HG03095 (cell line): ENCODE results near the gene DCTN2.
"Not testable (repeated sequence)": the region's sequence is repeated elsewhere in the genome, so short reads cannot be mapped to it uniquely, and the experiment has no call there.

Source experiments
- ATAC-seq: cut with Tn5 transposase; IDR thresholded peaks from one replicate; pipeline ENCODE4 v1.9.1; 2021; ENCODE audit warnings: moderate library complexity; ENCODE audit not compliant: unreplicated experiment

DCTN2 gene

GRCh38 chr12:57517187-57517586 lies 29.8 kb downstream of the DCTN2 start:
- ATAC-seq, result no peak

GRCh38 chr12:57516617-57517153 lies 30.3 kb downstream of the DCTN2 start:
- no peak for ATAC-seq

- ATAC-seq, result no peak
Measured at GRCh38 chr12:57515934-57516541, 31.0 kb downstream of the DCTN2 start.

- ATAC-seq, result no peak
Measured at GRCh38 chr12:57515408-57515933, 31.5 kb downstream of the DCTN2 start.

GRCh38 chr12:57514720-57515407 lies 32.1 kb downstream of the DCTN2 start:
- no peak for ATAC-seq

GRCh38 chr12:57514246-57514645 lies 32.7 kb downstream of the DCTN2 start:
- ATAC-seq, result not testable (repeated sequence)

GRCh38 chr12:57513677-57514076 lies 33.3 kb downstream of the DCTN2 start:
- not testable (repeated sequence) for ATAC-seq

GRCh38 chr12:57513266-57513665 lies 33.7 kb downstream of the DCTN2 start:
- ATAC-seq, result no peak

- no peak for ATAC-seq
Measured at GRCh38 chr12:57512665-57513064, 34.3 kb downstream of the DCTN2 start.

GRCh38 chr12:57511588-57512325 lies 35.2 kb downstream of the DCTN2 start:
- ATAC-seq, result no peak

- no peak for ATAC-seq
Measured at GRCh38 chr12:57511161-57511560, 35.8 kb downstream of the DCTN2 start.

GRCh38 chr12:57507796-57508195 lies 39.2 kb downstream of the DCTN2 start:
- ATAC-seq, result not testable (repeated sequence)

- ATAC-seq, result not testable (repeated sequence)
Measured at GRCh38 chr12:57506541-57506940, 40.5 kb downstream of the DCTN2 start.

GRCh38 chr12:57502311-57502969 lies 44.6 kb downstream of the DCTN2 start:
- not testable (repeated sequence) for ATAC-seq

- no peak for ATAC-seq
Measured at GRCh38 chr12:57500213-57500612, 46.8 kb downstream of the DCTN2 start.

GRCh38 chr12:57498571-57498970 lies 48.4 kb downstream of the DCTN2 start:
- ATAC-seq, result no peak

GRCh38 chr12:57498132-57498502 lies 48.9 kb downstream of the DCTN2 start:
- no peak for ATAC-seq

- ATAC-seq, result no peak
Measured at GRCh38 chr12:57497223-57498131, 49.5 kb downstream of the DCTN2 start.

GRCh38 chr12:57496822-57497221 lies 50.2 kb downstream of the DCTN2 start:
- no peak for ATAC-seq
